Peyer's patch (tissue), 4 donors: ENCODE measurements around the gene IL10RB.

Experiments
- POLR2A ChIP-seq, 2 donors: fragments of 450-650 bp; IDR thresholded peaks; one replicate each; pipeline ENCODE4 v1.5.1; 2017; ENCODE audit warnings: antibody characterized with exemption in 2 of 2, mild to moderate bottlenecking in 2 of 2, moderate library complexity in 2 of 2
- TF ChIP-seq, protein P1 (sequence below), 6 experiments: fragments of 450-650 bp in 4 of 6; fragments of 200-600 bp in 2 of 6; sonication (generic) in 1 of 6; IDR thresholded peaks; one replicate each; pipeline ENCODE4 v1.5.1; 2017 to 2019; ENCODE audit warnings: antibody characterized with exemption in 6 of 6, mild to moderate bottlenecking in 3 of 6, moderate library complexity in 1 of 6

- TF ChIP-seq, protein P1, sequence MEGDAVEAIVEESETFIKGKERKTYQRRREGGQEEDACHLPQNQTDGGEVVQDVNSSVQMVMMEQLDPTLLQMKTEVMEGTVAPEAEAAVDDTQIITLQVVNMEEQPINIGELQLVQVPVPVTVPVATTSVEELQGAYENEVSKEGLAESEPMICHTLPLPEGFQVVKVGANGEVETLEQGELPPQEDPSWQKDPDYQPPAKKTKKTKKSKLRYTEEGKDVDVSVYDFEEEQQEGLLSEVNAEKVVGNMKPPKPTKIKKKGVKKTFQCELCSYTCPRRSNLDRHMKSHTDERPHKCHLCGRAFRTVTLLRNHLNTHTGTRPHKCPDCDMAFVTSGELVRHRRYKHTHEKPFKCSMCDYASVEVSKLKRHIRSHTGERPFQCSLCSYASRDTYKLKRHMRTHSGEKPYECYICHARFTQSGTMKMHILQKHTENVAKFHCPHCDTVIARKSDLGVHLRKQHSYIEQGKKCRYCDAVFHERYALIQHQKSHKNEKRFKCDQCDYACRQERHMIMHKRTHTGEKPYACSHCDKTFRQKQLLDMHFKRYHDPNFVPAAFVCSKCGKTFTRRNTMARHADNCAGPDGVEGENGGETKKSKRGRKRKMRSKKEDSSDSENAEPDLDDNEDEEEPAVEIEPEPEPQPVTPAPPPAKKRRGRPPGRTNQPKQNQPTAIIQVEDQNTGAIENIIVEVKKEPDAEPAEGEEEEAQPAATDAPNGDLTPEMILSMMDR (IDR thresholded peaks at IDR 0.05), result no peak
- TF ChIP-seq POLR2A (IDR thresholded peaks at IDR 0.05), result no peak
Observed at GRCh38 chr21:33238146-33238545, 28.0 kb upstream of the IL10RB start.
